ENCODE data around the gene HIVEP1.

- TF ChIP-seq CTCF (IDR thresholded peaks at IDR 0.05) (no peak), POLR2A (IDR thresholded peaks at IDR 0.05) (no peak)
These were observed 43.0 kb upstream of the HIVEP1 start for GRCh38 chr6:11969092-11969491.
